Iris pigment epithelial cell (primary cell): Measurements from ENCODE around the gene IFT80.
A peak's percentile ranks its signal among the peaks of the same experiment; 100 is the strongest.
"Not testable (repeated sequence)": the region's sequence is repeated elsewhere in the genome, so short reads cannot be mapped to it uniquely, and the experiment has no call there.

ENCODE experiments used
- DNase-seq: peaks from one replicate; pipeline ENCODE4 v3.0.0-alpha.2; 2011; ENCODE audit warnings: low read depth

The IFT80 gene

DNA sequence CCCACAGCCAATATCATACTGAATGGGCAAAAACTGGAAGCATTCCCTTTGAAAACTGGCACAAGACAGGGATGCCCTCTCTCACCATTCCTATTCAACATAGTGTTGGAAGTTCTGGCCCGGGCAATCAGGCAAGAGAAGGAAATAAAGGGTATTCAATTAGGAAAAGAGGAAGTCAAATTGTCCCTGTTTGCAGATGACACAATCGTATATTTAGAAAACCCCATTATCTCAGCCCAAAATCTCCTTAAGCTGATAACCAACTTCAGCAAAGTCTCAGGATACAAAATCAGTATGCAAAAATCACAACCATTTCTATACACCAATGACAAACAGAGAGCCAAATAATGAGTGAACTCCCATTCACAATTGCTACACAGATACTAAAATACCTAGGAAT is 36.1 kb downstream of the IFT80 start:
- DNase-seq = not testable (repeated sequence)

- no peak for DNase-seq
Observed at GRCh38 chr3:160355826-160356225, 43.2 kb downstream of the IFT80 start.

GRCh38 chr3:160346511-160346910 is 52.5 kb downstream of the IFT80 start:
- no peak for DNase-seq

- DNase-seq = peak; percentile 20
Observed at GRCh38 chr3:160343132-160343531, 55.9 kb downstream of the IFT80 start.

- DNase-seq = no peak
Observed at GRCh38 chr3:160340351-160340750, 58.7 kb downstream of the IFT80 start.

GRCh38 chr3:160331127-160331937 is 67.7 kb downstream of the IFT80 start:
- peak; percentile 92 for DNase-seq

DNA sequence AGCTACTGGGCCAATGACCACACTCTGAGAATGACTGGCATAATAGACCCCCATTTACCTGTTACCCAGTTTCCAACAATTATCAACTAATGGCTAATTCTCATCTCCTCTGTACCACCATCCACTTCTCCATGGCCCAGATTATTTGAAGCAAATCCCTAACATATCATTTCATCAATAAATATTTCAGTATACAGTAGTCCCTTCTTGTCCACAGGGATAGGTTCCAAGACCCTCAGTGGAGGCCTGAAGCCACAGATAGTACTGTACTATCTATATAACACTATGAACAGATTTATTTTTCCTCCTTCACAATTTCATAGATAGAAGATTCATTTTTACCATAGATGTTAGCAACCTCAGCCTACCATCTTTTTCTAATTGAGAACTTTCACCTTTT is 68.3 kb downstream of the IFT80 start:
- no peak for DNase-seq

DNA sequence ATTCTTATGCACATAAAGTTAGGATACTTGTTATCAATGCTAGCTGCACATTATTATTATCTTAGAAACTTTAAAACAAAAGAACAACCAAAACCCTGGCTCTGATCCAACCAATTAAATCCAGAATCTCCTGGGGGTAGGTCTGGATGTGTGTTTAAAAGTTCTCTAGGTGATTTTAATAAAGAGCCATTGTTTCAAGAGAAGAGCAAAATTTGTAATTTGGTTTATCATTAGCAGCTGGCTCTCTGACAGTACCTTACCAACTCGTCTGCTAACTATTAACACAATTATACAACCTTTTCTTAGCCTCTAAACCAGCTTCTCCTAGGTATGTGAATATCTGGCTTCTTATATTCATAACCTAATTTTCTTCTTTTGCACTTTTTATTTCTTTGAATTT is 68.9 kb downstream of the IFT80 start:
- no peak for DNase-seq

DNA sequence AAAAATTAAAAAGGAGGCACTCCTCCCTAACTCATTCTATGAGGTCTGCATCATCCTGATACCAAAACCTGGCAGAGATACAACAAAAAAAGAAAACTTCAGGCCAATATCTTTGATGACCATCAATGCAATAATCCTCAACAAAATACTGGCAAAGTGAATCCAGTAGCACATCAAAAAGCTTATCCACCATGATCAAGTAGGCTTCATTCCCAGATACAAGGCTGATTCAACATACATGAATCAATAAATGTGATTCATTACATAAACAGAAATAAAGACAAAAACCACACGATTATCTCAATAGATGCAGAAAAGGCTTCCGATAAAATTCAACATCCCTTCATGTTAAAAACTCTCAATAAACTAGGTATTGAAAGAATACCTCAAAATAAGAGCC is 72.7 kb downstream of the IFT80 start:
- DNase-seq = not testable (repeated sequence)

GRCh38 chr3:160321821-160322220 is 77.2 kb downstream of the IFT80 start:
- not testable (repeated sequence) for DNase-seq

DNA sequence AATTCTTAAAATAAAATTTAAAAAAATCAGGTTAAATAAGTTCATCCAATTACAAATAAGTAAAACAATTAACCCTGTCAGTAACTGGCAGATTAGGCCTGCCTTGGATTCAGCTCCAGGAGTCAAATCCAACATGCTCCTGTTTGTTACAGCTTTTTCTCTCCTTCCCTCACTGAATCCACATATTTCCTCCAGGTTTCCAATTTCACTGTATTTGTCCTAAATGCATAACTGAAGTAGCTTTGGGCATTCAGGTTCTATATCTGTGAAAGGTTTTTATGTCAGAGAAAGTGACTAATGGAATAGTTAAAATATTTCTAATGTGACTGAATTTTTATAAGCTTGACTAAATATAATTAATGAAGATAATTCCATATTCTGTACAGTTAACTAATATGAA is 79.7 kb downstream of the IFT80 start:
- no peak for DNase-seq

DNA sequence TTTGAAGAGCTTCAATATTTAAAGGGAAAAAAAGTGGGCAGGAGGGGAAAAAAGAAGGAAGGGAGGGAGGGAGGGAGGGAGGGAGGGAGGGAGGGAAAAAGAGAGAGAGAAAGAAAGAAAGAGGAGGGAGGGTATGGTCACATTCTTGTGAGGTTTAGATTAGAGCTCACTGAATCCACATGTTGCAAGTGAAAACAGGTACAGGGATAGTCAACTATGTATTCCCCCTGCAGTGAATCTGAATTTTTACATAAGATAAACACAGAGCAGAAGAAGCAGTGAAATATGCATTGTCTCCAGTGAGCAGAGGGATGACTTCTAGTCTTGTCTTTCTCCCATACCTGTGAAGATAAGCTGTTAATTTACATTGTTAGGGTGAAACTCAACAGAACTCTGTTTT is 84.0 kb downstream of the IFT80 start:
- no peak for DNase-seq

- DNase-seq = no peak
Observed at GRCh38 chr3:160312014-160312624, 86.9 kb downstream of the IFT80 start.

DNA sequence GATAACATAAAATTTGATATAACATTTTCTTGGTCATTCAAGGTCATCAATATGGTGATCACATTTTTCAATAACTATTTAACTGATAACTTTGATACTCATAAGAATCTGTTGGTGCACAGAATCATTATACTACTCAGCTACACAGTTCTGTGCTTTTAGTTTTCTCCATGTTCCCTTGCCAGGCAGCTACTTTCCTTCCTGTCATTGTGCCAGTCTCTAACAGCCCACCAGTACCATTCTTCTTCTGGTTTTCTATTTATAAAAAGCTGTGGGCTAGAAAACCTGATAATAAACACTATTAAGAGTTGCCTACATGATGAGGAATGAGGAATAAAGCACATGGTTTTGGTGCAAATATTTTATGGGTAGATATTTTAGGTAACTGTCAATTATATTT is 96.2 kb downstream of the IFT80 start:
- DNase-seq = no peak

- peak; percentile 33 for DNase-seq
Observed at GRCh38 chr3:160296591-160296990, 102.4 kb downstream of the IFT80 start.

DNA sequence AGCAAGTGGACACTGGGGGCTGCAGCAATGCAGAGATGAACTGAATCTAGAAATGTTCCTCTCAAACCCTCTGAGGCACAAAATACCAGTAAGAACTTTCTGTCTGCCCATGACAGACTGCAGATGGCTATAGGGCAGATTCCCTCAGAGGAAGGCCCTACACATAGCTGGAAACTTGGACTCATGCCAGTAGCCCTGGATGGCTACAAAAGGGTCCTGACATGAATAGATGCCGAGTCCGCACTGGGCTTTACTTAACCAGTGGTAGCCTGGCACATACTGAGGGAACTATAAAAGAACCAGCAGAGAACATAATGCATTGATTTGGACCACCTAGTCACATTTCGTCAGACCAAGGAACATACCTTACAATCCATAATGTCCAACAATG is 107.1 kb downstream of the IFT80 start:
- no peak for DNase-seq

DNA sequence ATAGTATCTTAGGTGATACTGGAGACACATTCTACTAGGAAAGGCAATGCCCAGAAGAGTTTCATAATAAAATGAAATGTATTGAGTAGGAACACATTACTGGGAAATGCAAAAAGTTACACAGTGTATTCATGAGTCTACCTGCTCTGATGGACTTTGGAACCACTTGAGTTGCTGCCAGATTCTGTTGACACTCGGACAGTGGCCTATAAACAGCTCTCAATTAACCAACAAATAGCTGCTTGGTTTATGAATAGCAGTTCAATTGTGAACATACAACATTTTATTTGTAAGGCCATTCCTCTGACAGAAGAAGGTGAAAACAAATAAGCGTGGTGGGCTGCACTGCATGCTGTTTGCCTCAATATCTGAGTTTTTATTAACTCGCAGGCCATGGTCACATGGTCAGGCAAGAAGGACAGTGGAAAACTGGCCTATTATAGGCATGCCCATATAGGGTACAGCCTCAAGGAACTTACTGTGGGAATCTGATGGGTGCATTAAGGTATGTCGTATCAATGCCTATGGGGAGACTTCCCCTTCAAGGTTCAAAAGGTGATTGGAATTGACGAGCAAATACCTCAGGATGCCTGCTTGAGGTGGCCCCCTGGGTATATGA is 107.6 kb downstream of the IFT80 start:
- DNase-seq = no peak

- no peak for DNase-seq
Observed at GRCh38 chr3:160287666-160288065, 111.4 kb downstream of the IFT80 start.

- DNase-seq = no peak
Observed at GRCh38 chr3:160286231-160286630, 112.8 kb downstream of the IFT80 start.

DNA sequence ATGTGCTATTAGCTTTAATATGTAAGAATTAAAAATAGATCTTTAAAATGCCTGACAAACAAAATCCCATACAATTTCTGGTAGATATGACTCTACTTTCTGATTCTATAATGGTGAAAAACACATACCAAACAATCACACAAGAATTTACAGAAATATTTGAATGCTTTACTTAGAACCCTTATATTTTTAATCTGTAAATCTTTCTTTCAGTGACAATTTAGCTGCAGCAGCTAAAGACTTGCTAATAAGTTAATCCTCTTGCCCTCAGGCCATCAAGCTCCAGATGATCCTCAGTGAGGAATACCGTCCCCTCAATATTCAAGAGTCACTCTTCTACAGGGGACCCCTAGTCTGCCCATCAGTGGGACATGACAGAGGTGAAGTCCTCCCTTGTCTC is 118.2 kb downstream of the IFT80 start:
- DNase-seq = no peak

DNA sequence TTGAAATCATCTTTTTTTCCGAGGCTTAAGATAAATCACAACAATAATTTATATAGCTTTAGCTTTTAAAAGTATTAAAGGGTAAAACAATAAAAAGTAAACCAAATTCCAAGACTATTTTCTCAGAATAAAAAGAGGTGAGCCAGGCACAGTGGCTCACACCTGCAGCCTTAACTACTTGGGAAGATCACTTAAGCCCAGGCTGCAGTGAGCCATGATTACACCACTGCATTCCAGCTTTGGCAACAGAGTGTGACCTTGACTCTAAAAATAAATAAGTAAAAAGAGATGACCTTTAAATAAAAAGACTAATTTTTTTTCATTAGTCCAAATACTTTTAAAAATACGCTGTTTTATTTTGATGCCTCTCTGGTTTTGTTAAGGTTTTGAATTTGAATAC is 119.4 kb downstream of the IFT80 start:
- no peak for DNase-seq

DNA sequence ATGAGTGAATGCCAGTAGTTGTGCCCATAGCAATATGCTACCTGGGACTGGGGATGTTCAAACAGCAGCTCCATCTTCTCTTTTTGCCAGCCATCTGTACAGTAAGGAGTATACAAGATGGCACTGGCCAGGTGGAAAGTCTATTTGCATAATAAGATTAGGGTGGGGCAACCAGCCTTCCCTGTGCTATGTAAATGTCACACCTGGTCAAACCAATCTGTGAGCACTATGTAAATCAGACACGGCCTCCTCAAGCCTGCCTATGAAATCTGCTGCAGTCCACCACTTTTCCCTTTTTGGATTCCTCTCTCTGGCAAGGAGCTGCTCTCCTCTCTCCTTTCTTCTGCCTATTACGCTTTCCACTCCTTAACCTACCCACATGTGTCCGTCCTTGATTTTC is 120.8 kb downstream of the IFT80 start:
- no peak for DNase-seq

DNA sequence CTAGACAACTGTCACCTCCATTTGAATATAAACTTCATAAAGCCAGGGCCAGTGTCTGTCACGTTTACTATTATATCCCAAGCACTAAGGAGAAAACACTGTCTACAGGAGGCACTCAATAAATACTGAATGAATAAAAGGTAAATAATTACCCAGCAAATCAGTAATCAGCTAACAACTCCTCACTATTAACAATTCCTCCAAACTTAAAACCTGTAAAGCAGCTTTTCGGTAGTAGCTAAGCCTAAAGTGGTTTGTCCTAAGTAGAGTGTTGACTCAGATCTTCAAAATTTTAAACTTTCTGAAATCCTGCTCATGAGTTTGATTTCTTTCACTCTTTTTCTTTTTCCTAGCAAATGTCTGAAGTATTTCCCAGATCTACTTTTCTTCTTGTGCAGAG is 133.9 kb downstream of the IFT80 start:
- no peak for DNase-seq
